Measurements from ENCODE around the gene ACOT2.

DNA sequence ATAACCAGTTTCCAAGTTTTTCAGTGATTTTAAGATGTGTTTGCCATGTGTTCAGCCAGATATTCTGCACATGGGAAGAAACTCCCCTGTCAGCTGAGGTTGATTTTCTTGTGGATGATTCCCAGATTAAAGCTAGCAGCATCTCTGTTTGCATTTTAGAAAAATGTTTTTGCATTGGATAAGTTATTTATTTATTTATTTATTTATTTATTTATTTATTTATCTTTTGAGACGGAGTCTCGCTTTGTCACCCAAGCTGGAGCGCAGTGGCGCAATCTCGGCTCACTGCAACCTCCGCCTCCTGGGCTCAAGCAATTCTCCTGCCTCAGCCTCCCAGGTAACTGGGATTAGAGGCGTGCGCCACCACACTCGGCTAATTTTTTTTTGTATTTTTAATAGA is 25.5 kb downstream of the ACOT2 start:
- TF ChIP-seq, protein P1, sequence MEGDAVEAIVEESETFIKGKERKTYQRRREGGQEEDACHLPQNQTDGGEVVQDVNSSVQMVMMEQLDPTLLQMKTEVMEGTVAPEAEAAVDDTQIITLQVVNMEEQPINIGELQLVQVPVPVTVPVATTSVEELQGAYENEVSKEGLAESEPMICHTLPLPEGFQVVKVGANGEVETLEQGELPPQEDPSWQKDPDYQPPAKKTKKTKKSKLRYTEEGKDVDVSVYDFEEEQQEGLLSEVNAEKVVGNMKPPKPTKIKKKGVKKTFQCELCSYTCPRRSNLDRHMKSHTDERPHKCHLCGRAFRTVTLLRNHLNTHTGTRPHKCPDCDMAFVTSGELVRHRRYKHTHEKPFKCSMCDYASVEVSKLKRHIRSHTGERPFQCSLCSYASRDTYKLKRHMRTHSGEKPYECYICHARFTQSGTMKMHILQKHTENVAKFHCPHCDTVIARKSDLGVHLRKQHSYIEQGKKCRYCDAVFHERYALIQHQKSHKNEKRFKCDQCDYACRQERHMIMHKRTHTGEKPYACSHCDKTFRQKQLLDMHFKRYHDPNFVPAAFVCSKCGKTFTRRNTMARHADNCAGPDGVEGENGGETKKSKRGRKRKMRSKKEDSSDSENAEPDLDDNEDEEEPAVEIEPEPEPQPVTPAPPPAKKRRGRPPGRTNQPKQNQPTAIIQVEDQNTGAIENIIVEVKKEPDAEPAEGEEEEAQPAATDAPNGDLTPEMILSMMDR (IDR thresholded peaks at IDR 0.05; ENCODE audit: borderline replicate concordance, extremely low read depth, low read length, poor library complexity, severe bottlenecking) = no peak
- TF ChIP-seq EZH2 (IDR thresholded peaks at IDR 0.05; ENCODE audit: borderline replicate concordance, low read depth, low read length, severe bottlenecking) = no peak
